Parathyroid adenoma (tissue), 2 donors: ENCODE results near the gene PSPN.
"Not testable (repeated sequence)": the region's sequence is repeated elsewhere in the genome, so short reads cannot be mapped to it uniquely, and the experiment has no call there.

Source experiments
- H2AFZ ChIP-seq: fragments of 300-600 bp; sonication (generic); one replicate; pipeline ENCODE4 v1.7.0; 2017; ENCODE audit warnings: antibody characterized with exemption, mild to moderate bottlenecking
- H3K27ac ChIP-seq: fragments of 300-600 bp; sonication (generic); one replicate; pipeline ENCODE4 v1.7.0; 2017
- H3K27me3 ChIP-seq: fragments of 300-600 bp; sonication (generic); one replicate; pipeline ENCODE4 v1.7.0; 2017; ENCODE audit warnings: low read length; ENCODE audit not compliant: control insufficient read depth, insufficient read depth
- H3K36me3 ChIP-seq: fragments of 300-600 bp; sonication (generic); one replicate; pipeline ENCODE4 v1.7.0; 2017; ENCODE audit warnings: low read length; ENCODE audit not compliant: control insufficient read depth, insufficient read depth
- H3K4me1 ChIP-seq: fragments of 300-600 bp; sonication (generic); one replicate; pipeline ENCODE4 v1.7.0; 2017; ENCODE audit warnings: control low read depth
- H3K4me2 ChIP-seq: fragments of 300-600 bp; sonication (generic); one replicate; pipeline ENCODE4 v1.7.0; 2017; ENCODE audit warnings: low read length
- H3K4me3 ChIP-seq: fragments of 300-600 bp; sonication (generic); one replicate; pipeline ENCODE4 v1.7.0; 2017; ENCODE audit warnings: low read depth, low read length
- H3K79me2 ChIP-seq: fragments of 300-600 bp; sonication (generic); one replicate; pipeline ENCODE4 v1.7.0; 2017; ENCODE audit warnings: control low read depth
- H3K9ac ChIP-seq: fragments of 300-600 bp; sonication (generic); one replicate; pipeline ENCODE4 v1.7.0; 2017; ENCODE audit warnings: mild to moderate bottlenecking
- H3K9me3 ChIP-seq: fragments of 300-600 bp; sonication (generic); one replicate; pipeline ENCODE4 v1.7.0; 2017; ENCODE audit warnings: low read length; ENCODE audit not compliant: control insufficient read depth
- CTCF ChIP-seq: fragments of 300-600 bp; sonication (generic); IDR thresholded peaks from one replicate; pipeline ENCODE4 v1.7.0; 2017; ENCODE audit warnings: antibody characterized with exemption, mild to moderate bottlenecking
- donor health status: primary hyperparathyroidism.

Gene PSPN

GRCh38 chr19:6362027-6362350 lies 13.7 kb downstream of the PSPN start:
- Histone ChIP-seq H3K36me3 (no peaks in the 10 kb centered on the region), H3K9me3 (no peaks in the 10 kb centered on the region), H3K4me2 (peak overlapping the region; percentile 85), H3K9ac (no peak overlapping the region), H3K4me1 (peaks cover 7% of the 10 kb centered on the region), H3K79me2 (no peaks in the 10 kb centered on the region), H3K27ac (peak overlapping the region; percentile 67), H3K4me3 (peak overlapping the region; percentile 69), H3K27me3 (no peaks in the 10 kb centered on the region), H2AFZ (peak overlapping the region; percentile 92)
- no peak for TF ChIP-seq CTCF

- H3K9ac ChIP-seq, result not testable (repeated sequence)
Observed at GRCh38 chr19:6360857-6361216, 14.9 kb downstream of the PSPN start.

GRCh38 chr19:6360445-6360844 lies 15.3 kb downstream of the PSPN start:
- H3K4me2 ChIP-seq, H3K36me3 ChIP-seq, H3K9me3 ChIP-seq, H3K27ac ChIP-seq, H2AFZ ChIP-seq, H3K4me1 ChIP-seq, H3K79me2 ChIP-seq, H3K27me3 ChIP-seq, H3K4me3 ChIP-seq, H3K9ac ChIP-seq: not testable (repeated sequence)

More at GRCh38 chr19:6360857-6361216, 14.9 kb downstream of the PSPN start:
- H3K27ac ChIP-seq, result peak overlapping the region; percentile 67
- H3K79me2 ChIP-seq, H3K4me1 ChIP-seq, H3K9me3 ChIP-seq, H3K36me3 ChIP-seq, H3K27me3 ChIP-seq: not testable (repeated sequence)
- peak overlapping the region; percentile 85 for H3K4me2 ChIP-seq
- peak overlapping the region; percentile 69 for H3K4me3 ChIP-seq
- peak overlapping the region; percentile 92 for H2AFZ ChIP-seq

- H3K9ac ChIP-seq, result no peak overlapping the region
- no peak overlapping the region for H2AFZ ChIP-seq
- no peaks in the 10 kb centered on the region for H3K9me3 ChIP-seq
- H3K79me2 ChIP-seq, result no peaks in the 10 kb centered on the region
- H3K4me2 ChIP-seq, result no peak overlapping the region
- H3K4me3 ChIP-seq, result no peak overlapping the region
- H3K27ac ChIP-seq, result no peak overlapping the region
- TF ChIP-seq CTCF, result no peak
- no peaks in the 10 kb centered on the region for H3K27me3 ChIP-seq
- H3K4me1 ChIP-seq, result peaks cover 7% of the 10 kb centered on the region
- H3K36me3 ChIP-seq, result no peaks in the 10 kb centered on the region
Observed at GRCh38 chr19:6359568-6360341, 16.0 kb downstream of the PSPN start.

- Histone ChIP-seq H3K4me3 (no peak overlapping the region), H3K27ac (peak overlapping the region; percentile 33), H3K4me1 (peaks cover 7% of the 10 kb centered on the region)
Observed at GRCh38 chr19:6358003-6358402, 17.7 kb downstream of the PSPN start.

More at GRCh38 chr19:6358003-6358402, 17.7 kb downstream of the PSPN start:
- TF ChIP-seq CTCF, result no peak
- H3K4me2 ChIP-seq, result peak overlapping the region; percentile 30
- H2AFZ ChIP-seq, result peak overlapping the region; percentile 92
- H3K27me3 ChIP-seq, result no peaks in the 10 kb centered on the region
- H3K79me2 ChIP-seq, result no peaks in the 10 kb centered on the region
- no peak overlapping the region for H3K9ac ChIP-seq
- no peaks in the 10 kb centered on the region for H3K36me3 ChIP-seq
- H3K9me3 ChIP-seq, result no peaks in the 10 kb centered on the region
